ENCODE data around the gene NDOR1.

GRCh38 chr9:137244486-137245449 lies 39.3 kb downstream of the NDOR1 start:
- TF ChIP-seq CTCF (IDR thresholded peaks at IDR 0.05) = no peak
- TF ChIP-seq POLR2AphosphoS5 (IDR thresholded peaks at IDR 0.05) = no peak

Data from esophagus muscularis mucosa (tissue), 3 donors.